Testis (tissue), 2 donors: ENCODE data around the gene OR1F1.

ENCODE experiments used
- POLR2A ChIP-seq: fragments of 450-650 bp; IDR thresholded peaks from one replicate; pipeline ENCODE4 v1.6.1; 2017; ENCODE audit warnings: antibody characterized with exemption, mild to moderate bottlenecking, moderate library complexity
- TF ChIP-seq, protein P1 (sequence below), 3 experiments: fragments of 450-650 bp in 2 of 3; fragments of 200-600 bp in 1 of 3; sonication (generic) in 1 of 3; IDR thresholded peaks; one replicate each; pipeline ENCODE4 v1.5.1; 2016 to 2019; ENCODE audit warnings: antibody characterized with exemption in 3 of 3, mild to moderate bottlenecking in 2 of 3, moderate library complexity in 1 of 3

DNA sequence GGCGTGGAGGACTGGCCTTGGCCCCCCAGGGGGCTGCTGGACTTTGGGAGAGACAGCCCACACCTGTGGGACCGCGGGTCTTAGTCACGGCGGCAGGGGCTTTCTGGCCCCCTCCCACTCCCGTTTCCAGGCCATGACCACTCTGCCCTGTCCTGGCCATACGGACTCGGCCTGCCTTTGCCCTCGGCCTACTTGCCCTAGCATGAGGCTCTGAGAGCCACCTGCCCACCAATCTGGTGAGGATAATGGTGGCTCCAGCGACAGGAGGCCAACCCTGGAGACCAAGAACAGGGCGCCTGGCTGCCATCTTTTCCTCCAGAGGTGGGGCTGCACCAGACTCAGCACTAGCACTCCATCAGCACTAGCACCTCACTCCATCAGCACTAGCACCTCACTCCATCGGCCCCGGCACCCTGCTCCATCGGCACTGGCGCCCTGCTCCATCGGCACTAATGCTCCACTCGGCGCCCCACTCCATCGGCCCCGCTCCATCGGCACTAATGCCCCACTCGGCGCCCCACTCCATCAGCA, 46.2 kb upstream of the OR1F1 start:
- TF ChIP-seq, protein P1, sequence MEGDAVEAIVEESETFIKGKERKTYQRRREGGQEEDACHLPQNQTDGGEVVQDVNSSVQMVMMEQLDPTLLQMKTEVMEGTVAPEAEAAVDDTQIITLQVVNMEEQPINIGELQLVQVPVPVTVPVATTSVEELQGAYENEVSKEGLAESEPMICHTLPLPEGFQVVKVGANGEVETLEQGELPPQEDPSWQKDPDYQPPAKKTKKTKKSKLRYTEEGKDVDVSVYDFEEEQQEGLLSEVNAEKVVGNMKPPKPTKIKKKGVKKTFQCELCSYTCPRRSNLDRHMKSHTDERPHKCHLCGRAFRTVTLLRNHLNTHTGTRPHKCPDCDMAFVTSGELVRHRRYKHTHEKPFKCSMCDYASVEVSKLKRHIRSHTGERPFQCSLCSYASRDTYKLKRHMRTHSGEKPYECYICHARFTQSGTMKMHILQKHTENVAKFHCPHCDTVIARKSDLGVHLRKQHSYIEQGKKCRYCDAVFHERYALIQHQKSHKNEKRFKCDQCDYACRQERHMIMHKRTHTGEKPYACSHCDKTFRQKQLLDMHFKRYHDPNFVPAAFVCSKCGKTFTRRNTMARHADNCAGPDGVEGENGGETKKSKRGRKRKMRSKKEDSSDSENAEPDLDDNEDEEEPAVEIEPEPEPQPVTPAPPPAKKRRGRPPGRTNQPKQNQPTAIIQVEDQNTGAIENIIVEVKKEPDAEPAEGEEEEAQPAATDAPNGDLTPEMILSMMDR (IDR thresholded peaks at IDR 0.05), result no peak
- no peak for TF ChIP-seq POLR2A
